ENCODE results near the gene IDS.
"Not testable (repeated sequence)": the region's sequence is repeated elsewhere in the genome, so short reads cannot be mapped to it uniquely, and the experiment has no call there.

The IDS gene, protein sequence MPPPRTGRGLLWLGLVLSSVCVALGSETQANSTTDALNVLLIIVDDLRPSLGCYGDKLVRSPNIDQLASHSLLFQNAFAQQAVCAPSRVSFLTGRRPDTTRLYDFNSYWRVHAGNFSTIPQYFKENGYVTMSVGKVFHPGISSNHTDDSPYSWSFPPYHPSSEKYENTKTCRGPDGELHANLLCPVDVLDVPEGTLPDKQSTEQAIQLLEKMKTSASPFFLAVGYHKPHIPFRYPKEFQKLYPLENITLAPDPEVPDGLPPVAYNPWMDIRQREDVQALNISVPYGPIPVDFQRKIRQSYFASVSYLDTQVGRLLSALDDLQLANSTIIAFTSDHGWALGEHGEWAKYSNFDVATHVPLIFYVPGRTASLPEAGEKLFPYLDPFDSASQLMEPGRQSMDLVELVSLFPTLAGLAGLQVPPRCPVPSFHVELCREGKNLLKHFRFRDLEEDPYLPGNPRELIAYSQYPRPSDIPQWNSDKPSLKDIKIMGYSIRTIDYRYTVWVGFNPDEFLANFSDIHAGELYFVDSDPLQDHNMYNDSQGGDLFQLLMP
- total RNA-seq, result 52.4 to 71.8 (median 67.4) reads per million in 4 experiments

DNA sequence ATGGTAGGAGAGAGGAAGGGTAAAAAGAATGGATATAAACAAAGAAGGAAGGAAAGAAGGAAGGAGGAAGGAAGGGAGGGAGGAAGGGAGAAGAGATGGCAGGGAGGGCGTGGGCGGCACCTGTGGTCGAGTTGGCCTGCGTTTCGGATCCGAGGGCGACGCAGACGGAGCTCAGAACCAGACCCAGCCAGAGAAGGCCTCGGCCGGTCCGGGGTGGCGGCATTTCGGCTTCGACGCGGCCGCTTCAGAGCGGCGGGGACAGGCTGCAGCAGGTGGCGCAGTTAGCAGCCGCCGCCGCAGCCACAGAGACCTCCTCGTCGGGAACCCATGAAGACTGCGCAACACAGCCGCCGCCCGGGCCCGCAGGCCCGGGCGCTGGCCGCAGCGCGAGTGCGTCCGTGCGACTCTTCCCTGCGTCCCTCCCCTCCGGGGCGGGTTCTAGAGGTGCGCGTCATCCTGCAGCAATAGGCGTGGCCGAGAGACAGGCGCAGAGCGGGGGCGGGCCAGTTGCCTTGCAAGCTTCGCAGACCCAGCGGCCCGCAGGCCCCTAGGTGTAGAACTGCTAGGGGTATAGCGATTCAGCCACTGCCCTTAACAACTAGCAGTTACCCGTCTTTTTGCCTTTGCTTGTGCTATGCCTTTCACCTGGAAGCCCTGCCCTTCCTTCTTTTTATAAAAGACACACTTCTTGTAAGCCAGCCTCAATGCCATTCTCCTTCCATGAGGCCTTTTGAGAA lies at the start of gene IDS:
Gene IDS, minus strand, starts transcription at position 392 of the 737 bp plus-strand sequence. Its CDS starts 169 bp downstream, at position 223.
- DNase-seq, result peak; percentile 70

DNA sequence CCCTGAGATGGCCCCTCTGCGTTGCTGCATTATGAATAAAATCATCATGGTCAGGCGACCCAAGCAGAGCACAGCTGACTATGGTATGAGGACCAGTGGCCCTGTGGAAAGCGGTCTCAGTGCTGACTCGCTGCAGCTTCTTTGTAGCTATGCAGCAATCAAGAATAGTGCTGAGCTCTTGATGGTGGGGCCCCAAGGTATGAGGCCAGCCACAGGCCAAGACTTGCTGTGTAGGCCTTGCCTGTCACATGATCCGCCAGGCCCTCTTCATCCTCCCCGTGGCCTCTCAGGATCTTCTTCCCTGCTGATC lies 46.8 kb upstream of the IDS start:
- DNase-seq, result not testable (repeated sequence)

DNA sequence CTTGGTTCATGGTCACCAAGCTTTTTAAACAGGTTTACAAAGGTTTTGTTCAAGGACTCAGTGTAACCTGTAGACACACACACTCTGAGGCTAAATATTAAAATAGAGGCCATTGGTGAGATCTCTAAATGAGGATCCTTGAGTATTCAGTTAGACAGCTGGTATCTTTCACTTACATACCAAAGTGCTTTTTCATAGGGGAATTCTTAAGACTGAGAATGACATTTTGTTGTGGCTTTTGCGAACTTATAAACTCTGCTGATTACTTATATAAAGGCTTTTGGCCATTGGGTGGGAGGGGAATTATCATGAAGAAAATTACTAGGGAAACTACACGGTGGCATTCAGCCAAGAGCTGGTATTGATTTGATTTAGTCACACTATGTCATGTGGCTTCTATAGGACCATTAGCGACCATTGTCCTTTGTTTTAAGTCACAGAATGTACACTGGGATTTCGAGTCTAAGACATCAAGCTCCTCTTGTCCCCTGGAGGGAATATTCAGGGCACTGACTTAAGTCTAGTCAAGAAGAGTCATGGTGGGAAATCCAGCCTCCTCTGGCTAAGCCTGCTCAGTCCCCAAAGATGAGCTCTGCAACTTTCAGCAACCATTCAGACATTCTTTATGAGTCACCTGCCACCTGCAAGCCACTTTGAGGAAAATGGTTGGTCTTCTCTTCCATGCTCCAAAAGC lies 46.3 kb upstream of the IDS start:
- DNase-seq, result not testable (repeated sequence)

DNA sequence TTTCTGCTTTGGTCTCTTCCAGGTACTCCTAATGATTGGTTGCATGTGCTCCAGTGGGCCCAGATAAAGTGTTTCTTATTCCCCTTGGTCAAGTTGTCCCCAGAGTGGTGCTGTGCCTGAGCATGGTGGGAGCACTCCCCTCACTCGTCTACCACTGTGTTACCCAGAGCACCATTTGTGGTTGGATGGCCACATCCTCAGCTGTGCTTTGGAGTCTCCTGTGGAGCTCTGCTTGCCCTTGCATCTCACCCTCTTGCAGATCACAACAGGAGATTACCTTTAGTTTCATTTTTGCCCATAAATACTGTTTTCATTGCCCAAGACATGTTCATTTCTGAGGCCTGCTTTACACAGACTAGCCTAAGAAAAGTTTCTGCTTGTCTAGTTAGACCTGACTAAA lies 45.3 kb upstream of the IDS start:
- not testable (repeated sequence) for DNase-seq

DNA sequence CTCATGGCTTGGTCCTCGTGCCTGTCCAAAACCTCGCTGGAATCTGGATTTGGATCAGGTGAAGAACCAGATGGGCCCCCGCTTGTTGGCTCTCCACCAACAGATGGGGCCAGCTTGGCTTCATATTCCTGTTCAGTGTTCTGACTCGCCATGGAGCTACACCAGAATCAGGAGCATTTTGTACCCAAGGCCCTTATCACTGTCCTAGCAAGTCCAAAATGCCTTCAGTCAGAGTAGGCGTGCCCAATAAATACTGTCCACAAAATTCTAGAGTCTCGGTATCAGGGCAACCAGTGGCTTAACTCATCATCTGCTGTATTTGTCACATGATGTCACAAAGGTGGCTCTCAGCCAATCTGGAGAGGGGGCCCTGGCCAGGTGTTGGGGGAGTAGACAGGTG lies 44.6 kb upstream of the IDS start, which contains the start of gene HSFX3:
Gene HSFX3, minus strand, starts transcription at position 224 of the 400 bp plus-strand sequence. Its CDS starts 72 bp downstream, at position 152.
- DNase-seq, result not testable (repeated sequence)

DNA sequence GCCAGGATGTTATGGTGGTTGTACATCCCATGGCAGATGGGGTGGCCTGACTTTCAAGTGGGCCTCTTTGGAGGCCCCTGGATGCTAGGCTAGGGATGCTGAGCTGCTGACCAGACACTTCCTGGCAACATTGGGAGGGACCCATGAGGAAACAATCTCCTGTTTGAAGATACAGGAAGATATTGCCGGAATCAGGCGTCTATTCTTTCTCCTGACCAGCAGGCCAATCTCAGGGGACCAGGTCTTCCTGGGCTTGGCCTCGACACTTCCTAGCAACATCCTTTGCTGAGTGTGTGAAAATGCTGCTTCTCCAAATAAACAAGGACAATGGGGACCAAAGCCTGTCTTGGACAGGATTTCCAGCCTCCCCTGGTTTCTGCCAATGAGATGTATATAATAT lies 42.7 kb upstream of the IDS start:
- not testable (repeated sequence) for DNase-seq

DNA sequence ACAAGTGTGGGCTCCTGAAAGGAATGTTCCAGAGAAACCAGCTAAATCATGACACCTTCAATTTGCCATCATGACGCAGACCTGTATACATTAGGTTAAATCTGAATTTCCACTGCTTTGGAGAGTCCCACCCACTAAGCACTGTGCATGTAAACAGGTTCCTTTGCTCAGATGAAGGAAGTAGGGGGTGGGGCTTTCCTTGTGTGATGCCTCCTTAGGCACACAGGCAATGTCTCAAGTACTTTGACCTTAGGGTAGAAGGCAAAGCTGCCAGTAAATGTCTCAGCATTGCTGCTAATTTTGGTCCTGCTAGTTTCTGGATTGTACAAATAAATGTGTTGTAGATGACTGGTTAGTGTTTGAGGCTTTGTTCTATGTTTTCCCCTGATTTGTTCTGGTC lies 41.9 kb upstream of the IDS start:
- DNase-seq, result not testable (repeated sequence)

DNA sequence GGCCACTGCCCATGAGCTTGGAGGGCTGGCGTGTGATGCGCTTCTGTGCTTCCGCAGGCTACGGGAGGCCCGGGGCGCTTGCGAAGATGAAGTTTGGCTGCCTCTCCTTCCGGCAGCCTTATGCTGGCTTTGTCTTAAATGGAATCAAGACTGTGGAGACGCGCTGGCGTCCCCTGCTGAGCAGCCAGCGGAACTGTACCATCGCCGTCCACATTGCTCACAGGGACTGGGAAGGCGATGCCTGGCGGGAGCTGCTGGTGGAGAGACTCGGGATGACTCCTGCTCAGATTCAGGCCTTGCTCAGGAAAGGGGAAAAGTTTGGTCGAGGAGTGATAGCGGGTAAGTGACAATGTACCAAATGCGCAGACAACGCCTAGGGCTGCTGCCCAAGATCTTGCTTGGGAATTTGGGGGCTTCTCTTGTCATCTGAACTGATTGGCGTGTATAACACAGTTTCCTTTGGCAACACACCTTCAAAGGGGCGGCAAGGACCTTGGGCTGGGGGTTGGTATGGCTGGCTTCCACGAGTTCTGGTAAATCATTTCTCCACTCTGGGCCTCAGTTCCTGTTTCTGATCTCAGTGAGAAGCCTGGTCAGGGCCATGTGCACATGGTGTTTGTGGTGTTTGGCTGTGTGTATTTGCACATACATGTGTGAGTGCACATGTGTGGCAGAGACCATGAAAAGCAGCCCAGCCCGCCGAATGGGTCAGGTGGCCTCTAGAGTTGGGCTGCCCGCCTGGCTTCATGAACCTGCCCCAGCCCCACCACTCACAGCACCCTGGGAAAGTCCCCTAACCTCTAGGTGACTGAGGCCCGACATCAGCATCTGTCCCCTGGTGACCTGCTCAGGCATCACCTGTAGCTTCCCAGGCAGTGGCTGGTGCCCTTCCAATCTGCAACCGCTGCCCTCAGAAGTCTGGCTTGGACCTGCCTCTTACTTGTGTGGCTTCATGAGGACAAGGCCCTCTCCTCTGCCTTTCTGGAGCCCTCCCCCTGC lies 40.7 kb upstream of the IDS start:
- not testable (repeated sequence) for DNase-seq

DNA sequence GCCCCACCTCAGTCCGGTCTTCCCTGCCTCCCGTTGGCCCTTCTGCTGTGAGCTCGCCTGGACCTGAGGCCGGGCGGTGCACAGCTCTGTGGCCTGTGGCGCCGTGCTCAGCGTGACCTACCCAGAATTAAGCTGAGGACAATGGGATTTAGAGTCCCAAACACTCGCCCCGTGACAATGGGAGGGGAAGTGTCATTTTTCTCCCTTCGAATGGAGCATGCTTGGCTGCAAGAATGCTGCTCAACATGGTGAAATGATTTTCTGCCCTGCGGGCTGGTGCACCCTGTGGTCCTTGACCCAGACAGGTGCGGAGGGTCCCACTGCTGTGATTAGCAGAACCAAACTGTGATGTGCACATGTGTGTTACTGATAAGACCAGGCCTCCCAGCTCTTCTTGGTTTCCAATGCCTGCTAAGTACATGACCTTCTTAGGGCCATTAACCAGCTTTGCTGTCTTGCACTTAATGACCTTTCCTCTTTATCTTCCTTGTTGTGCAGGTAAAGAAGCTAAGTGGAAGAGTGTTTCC lies 36.5 kb upstream of the IDS start:
- no peak for DNase-seq

DNA sequence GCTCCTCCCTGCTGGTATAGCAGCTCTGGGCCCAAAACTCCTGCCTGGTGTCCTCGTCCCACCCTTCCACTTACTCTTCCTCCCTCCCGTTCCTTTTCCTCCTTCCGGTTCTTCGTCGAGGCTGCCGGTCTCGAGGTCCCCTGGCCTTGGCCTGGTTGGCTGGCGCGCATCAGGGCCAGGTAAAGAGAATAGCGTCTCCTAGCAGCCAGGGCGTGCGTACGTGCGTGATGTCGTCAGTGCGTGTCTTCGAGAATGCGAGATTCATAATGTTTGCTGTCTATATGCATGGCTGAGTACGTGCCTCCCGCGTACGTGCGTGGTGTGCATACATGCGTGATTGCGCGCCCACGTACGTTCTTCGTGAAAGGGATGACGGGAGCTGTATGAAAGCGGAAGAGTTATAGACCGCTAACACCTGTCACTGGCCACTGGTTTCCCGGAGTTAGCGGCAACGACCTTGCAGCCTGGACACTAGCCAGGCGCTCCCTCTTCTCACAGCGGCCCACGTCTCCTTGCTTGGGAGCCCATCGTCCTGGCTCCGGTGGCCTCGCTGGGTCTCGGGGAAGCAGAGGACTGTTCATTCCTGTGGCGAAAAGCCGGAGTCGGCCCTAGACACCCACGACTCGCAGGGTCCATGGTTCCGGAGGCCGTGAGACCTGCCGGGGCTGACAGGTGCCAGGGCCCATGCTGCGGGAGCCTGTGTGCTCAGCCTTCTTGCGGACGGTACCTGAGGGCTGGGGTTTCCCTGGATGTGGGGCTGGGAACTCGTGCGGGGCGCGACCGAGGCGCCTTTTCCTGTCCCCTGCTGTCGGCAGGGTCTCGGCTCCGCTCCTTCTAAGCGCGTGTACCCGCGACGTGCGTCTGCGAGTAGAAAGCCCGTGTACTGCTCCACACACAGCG lies 35.8 kb upstream of the IDS start, which contains the start of gene EOLA1:
Gene EOLA1, plus strand, starts transcription at position 392 of the 900 bp plus-strand sequence. CDS start 4,619 bp downstream, outside the sequence.
- DNase-seq, result peak; percentile 85

DNA sequence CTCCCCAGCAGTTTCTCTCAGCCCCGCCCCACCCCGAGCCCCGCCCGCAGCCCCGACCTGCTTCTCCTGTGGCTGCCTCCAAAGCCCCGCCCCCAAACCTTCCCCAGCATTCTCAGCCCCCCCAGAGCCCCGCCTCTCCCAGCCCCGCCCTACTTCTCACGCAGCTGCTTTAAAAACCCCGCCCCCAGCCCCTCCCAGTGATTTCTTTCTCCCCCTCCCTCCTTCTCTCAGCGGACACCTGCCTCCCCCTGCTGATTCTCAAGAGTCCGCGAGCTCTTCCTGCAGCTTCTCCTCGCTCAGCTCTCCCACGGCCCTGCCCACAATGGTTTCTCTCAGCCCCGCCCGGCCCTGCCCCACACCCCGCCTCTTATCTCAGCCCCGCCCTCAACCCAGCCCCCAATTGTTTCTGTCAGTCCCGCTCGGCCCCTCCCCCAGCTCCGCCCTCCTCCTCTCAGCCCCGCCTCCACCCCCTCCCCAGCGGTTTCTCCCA lies 35.1 kb upstream of the IDS start:
- peak; percentile 88 for DNase-seq

DNA sequence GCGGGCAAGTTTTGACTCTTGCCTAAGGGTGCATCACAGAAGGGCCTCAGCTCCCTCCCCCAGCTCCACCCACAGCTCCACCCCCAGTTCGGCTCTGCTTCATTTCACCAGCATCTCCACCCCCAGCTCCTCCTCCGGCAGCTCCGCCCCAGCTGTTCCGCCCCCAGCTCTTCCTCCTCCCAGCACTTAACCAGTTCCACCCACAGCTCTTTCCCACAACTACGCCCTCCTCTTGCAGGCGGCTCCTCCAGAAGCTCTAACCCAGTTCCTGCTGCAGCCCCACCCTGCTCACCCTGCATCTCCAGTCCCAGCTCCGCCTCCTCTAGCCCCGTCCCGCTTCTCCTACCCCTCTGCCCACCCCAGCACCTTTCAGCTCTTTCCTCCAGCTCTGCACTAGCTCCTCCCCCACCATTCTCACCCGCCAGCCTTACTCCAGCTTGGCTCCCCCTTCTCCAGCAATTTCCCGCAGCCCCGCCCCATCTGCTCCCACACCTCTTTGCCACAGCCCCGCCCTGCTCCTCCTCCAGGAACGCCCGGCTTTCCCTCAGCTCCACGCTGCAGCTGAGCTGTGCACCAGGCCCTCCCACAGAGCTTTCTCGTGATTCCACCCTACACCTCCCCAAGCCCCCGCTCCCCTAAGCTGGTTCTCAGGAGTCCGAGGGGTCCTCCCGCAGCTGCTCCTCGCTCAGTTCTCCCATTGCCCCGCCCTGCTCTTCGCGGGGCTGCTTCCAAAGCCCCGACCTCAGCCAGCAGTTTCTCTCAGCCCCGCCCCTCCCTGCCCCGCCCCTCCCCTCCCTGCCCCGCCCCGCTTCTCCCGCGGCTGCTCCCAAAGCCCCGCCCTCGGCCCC lies 34.4 kb upstream of the IDS start:
- peak; percentile 72 for DNase-seq

DNA sequence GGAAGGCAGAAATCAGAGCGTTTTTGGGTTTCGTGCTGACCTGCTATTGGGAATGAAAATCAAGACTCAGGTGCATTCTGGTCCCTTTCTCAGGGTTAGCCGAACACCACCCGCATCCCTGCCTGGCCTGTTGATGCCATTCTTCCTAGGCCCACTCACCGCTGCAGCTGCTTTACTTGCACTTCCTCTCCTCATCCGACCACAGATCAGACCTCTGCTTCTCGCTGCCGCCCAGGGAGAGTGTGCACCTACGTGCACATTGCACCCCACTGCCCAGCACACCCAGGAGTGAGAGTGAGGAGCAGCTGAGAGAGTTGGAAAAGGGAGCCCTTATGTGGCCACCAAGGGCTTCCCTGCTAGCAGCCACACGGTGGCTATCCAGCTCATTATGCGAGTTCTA lies 32.4 kb upstream of the IDS start:
- not testable (repeated sequence) for DNase-seq

DNA sequence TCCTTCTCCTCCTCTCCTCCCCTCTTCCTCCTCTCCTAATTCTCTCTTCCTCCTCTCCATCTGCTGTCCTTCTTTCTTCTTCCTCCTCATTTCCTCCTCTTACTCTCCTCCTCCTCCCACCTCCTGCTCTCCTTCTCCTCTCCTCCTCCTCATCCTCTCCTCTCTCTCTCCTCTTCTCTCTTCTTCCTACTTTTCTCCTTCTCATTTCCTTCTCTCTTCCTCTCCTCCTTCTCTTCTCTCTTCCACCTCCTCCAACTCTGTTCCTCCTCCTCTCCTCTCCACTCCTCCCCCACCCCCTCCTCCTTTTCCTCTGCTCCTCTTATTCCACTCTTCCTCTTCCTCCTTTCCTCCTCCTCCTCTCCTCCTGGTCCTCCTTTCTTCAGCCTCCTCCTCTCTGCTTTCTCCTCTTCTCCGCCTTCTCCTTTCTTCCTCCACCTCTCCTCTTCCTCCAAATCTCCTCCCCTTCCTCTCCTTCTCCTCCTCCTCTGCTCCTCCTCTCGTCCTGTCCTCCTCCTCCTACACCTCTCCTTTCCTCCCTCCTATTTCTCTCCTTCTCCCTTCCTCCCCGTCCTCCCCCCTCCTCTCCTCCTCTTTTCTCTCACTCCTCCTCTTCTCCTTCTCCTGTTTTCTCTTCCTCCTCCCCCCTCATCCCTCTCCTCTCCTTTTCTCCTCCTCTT lies 30.0 kb upstream of the IDS start:
- not testable (repeated sequence) for DNase-seq

DNA sequence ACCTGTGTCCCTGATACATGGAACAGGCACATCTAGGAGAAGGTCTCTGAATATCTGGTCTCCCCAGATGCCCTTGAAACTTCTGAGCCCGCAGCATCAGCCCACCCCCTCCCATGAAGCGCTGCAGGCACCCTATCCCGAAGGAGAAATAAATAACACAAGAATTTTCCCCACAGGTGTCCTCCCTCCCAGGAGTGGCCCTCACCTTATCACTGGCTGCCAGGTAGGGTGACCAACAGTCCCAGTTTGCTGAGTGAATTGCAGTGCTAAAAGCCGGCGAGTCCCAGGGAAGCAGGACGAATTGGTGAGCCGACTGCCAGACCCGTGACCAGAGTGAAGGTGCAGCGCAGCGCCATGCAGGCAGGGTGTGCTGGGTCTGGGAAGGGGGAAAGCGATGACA lies 28.9 kb upstream of the IDS start:
- not testable (repeated sequence) for DNase-seq

DNA sequence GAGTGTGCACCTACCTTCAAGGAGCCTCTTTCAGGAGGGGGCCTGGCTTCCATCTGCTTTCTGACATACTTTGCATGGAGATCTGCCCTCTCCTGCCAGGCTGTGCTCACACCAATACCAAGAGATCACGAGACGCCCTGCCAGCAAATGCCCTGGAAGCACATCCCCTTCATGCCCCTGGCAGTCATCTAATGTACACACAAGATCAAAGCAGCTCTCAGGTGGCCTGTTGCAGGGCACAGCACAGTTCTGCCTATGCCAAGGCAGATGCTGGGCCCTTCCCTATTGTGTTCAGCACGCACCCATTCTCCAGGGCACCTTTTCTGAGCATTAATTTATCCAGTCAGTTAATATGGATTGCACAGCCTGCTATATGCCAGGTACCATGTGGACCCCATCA lies 27.8 kb upstream of the IDS start:
- DNase-seq, result not testable (repeated sequence)

DNA sequence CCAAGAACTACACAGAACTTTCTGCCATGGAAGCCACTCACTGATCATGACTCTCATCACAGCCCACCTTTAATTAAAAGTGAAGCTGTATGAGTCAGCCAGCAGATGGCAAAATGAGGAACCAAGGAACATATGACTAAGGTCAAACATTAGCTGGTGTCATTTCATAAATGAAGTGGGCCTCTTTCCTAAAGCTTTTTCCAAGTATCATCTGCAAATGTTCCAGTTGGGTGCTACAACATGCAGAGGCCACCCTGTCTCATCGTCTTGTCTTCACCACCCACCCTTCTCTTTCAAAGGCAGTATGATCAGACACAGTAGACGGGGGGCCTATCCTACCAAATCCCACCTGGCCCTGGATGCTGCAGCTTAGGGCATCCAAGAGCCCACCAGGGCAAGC lies 26.5 kb upstream of the IDS start:
- DNase-seq, result no peak

DNA sequence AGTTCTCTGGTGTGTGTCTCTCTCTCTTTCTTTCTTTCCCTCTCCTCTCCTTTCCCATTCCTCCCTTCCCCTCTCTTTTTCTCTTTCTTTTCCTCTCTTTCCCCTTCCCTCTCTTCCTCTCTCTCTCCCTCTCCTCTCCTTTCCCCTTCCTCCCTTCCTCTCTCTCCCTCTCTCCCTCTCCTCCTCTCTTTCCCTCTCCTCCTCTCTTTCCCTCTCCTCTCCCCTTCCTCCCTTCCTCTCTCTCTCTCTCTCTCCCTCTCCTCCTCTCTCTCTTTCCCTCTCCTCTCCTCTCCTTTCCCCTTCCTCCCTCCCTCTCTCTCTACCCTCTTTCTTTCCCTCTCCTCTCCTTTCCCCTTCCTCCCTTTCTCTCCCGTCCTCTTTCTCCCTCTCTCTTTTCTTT lies 23.3 kb upstream of the IDS start:
- no peak for DNase-seq

All from effector CD8-positive, alpha-beta T cell (primary cell).